HG03432 (cell line): ENCODE measurements around the gene MOCOS.
A peak's percentile ranks its signal among the peaks of the same experiment; 100 is the strongest.
"Not testable (repeated sequence)": the region's sequence is repeated elsewhere in the genome, so short reads cannot be mapped to it uniquely, and the experiment has no call there.

ENCODE experiments used
- ATAC-seq: cut with Tn5 transposase; IDR thresholded peaks from one replicate; pipeline ENCODE4 v1.9.1; 2021; ENCODE audit warnings: mild to moderate bottlenecking, moderate library complexity; ENCODE audit not compliant: unreplicated experiment

MOCOS gene

DNA sequence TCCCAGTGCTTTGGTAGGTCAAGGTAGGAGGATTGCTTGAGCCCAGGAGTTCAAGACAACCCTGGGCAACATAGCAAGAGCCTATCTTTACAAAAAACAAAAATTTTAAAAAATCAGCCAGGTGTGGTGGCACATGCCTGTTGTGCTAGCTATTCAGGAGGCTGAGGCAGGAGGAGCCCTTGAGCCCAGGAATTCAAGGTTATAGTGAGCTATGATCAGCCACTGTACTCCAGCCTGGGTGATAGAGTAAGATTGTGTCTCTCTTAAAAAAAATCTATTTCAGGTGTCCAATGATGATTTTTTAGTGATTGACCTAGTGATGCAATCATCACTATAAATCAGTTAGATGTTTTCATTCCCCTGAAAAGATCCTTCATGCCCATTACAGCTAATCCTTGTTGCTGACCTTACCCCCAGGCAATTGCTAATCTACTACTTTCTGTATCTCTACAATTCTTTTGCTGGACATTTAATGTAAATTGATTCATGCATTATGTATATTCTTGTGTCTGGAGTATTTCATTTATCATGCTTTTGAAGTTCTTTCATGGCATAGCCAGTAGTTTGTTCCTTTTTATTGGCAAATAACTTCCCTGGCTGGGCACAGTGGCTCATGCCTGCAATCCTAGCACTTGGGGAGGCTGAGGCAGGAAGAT is 10.3 kb downstream of the MOCOS start:
- ATAC-seq = no peak

- ATAC-seq = no peak
Observed at GRCh38 chr18:36199691-36200295, 12.5 kb downstream of the MOCOS start.

DNA sequence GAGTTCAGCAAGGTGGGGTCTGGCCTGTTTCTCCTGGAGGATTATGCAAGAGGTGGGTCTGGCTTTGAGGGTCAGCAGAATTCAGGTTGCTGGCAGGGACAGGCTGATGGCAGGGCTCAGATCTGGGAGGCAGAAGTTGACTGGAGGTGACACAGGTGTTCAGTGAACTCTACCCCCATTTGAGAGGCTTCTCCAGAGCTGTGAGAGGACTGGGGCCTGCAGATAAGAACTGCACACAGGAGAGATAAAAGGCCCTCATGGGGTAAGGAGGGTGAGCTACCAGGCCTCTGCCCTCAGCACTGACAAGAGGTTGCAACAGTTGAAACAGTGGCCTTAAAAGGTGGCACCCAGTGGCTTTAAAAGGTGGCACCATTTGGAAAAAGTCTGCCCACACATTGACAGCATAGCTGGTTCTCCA is 13.1 kb downstream of the MOCOS start:
- ATAC-seq = no peak

DNA sequence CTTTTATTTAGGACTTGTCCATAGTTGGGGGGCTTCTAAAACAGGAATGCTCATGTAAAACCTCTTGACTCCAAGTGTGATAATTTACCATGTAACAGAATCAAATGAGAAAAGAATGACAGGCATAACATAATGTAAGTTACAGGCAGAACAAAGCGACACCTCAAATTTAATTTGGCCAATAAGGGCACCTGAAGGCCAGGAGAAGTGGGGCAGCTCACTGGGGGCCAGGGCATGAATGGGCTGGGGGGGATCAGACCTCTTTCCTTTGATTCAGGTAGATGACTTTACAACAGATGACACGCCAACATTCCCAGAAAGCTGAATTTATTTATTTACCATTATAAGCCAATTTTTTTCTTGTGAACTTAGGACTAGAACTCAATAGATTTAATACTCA is 14.5 kb downstream of the MOCOS start:
- ATAC-seq = no peak

DNA sequence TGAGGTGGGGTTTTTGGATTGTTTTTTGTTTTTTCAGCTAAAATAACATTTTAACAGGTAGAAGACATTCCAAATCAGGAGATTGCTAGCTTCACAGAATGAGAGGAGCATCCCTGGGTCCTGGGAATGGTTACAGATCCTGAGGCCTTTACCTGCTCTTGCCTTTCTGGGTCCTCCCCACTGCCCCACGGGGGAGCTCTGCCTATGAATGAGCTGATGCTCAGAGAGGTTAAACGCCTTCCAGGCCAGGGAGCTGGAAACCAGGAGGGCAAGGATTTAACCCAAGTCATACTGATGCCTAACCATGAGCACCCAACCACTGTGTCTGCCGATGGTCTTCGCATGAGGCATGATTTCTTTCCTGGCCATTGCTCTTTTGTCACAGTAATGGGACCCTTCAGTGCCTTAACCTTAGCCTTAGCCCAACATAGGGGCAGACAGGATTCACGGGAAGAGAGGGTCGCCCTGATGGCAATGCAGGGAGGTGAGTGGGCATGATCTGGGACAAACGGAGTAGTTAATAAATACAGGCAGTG is 16.1 kb downstream of the MOCOS start:
- ATAC-seq = no peak

DNA sequence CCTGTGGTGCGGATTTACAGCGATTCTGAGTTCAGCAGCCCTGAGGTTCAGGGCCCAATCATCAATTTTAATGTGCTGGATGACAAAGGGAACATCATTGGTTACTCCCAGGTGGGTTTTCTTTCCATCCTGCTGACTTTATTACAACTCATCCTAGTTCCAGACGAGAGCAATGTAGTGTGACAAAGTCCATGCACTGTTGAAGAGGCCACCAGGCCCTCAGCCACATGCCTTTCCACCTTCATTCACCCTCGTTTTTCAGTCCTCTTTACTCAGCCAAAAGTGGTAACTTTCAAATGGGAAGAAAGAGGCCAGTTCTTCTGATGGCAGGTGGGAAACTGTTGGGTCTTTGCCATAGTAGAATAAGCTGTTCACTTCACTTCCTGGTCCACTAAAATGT is 17.9 kb downstream of the MOCOS start:
- ATAC-seq = no peak

- ATAC-seq = no peak
Observed at GRCh38 chr18:36207303-36207702, 20.0 kb downstream of the MOCOS start.

GRCh38 chr18:36207969-36208368 is 20.7 kb downstream of the MOCOS start:
- ATAC-seq = not testable (repeated sequence)

DNA sequence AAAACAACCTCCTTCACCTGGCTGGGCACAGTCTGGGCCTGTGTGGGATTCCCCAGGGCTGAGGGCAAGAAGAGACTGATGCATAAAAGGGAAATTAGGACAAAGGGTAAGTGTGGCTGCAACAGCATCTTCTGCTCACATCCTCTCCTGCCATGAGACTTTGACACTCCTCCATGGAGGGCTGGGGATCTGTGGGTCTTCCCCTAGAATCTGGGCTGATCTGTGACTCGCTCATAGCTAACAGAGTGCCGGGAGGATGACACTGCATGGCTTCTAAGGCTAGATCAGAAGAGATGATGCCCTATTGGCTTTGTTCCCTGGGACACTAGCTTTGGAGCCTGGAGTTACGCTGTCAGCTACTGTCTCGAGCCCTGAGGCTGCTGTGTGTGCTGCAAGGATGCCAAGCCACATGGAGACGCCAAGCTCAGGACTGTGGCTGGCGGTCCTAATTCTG is 24.3 kb downstream of the MOCOS start:
- ATAC-seq = peak; percentile 80

DNA sequence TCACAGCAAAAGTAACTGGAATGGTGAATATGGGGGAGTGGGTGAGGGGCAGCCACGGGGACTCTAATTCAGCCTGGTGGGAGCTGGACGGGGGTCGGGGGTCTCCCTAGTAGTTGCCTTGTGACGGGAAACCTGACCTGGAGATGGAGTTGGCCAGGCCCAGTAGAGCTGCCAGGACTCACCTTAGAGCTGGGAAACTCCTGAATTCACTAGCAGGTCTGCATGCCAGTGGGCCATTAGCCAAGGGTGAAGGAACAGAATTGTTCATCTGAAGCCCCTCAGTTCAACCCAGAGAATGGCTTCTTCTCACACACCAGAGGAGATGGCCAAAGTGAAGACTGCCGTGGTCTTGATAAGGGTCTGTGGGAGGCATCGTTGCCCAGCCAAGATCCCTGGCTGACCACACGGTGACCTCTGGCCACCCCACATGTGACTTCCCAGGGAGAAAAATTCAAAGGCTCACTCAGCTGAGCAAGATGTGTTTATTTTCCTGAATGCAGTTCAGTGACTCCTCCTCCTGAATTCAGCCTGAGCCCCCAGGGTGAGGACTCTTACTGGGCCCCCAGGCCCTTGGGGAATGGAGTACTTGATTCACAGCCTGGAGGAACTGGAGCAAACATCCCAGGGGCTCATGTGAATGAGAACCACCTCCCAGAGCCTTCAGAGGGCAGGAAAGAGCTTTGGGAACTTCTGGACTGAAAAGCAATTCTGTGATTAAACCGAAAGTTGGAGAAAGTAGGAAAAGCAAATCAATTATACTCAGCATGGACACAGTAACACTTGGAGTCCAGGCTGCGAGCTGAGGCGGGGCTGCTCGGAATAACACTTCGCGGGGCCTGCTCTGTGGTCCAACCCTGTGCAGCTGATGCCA is 25.2 kb downstream of the MOCOS start:
- ATAC-seq = no peak

DNA sequence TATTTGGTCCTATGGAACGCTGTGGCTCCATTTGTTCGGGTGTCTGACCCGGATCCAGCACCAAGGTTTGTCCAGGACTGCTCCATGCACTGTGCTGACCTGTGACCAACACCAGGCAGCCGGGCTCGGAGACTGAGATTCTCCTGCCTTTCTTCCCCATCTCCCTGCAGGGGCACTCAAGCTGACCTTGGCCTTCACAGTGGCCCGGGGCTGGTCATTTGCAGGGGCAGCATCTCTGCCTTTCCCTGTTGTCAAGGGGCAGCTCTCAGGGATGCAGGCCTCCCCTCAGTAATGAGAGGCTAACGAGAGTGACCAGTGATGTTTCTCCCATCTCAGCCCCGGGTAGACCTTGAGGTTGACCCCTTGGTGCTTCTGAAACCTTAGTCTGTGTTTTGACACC is 27.5 kb downstream of the MOCOS start:
- ATAC-seq = no peak

DNA sequence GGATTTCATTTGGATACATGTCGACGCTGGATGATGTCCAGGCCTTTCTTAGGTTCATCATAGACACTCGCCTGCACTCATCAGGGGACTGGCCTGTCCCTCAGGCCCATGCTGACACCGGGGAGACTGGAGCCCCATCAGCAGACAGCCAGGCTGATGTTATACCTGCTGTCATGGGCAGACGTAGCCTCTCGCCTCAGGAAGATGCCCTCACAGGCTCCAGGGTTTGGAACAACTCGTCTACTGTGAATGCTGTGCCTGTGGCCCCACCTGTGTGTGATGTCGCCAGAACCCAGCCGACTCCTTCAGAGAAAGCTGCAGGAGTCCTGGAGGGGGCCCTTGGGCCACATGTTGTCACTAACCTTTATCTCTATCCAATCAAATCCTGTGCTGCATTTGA is 28.3 kb downstream of the MOCOS start:
- ATAC-seq = no peak

GRCh38 chr18:36217348-36217747 is 30.1 kb downstream of the MOCOS start:
- no peak for ATAC-seq

DNA sequence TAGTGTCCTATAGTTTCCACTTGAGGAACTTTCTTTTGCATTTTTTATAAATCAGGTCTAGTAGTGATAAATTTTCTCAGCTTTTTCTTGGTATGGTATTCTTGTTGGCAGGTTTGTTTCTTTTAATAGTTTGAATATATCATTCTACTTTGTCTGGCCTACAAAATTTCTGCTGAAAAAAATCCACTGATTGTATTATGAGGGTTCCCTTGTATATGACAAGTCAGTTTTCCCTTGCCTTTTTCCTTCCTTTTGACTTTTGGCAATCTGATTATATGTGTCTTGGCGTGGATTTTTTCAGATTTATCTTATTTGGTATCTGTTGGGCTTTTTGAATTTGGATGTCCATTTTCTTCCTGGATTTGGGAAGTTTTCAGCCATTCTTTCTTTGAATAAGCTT is 41.9 kb downstream of the MOCOS start:
- no peak for ATAC-seq

- not testable (repeated sequence) for ATAC-seq
Observed at GRCh38 chr18:36240510-36240909, 53.2 kb downstream of the MOCOS start.

- ATAC-seq = no peak
Observed at GRCh38 chr18:36241831-36242230, 54.5 kb downstream of the MOCOS start.

GRCh38 chr18:36247036-36247435 is 59.7 kb downstream of the MOCOS start:
- no peak for ATAC-seq

GRCh38 chr18:36249392-36249791 is 62.1 kb downstream of the MOCOS start:
- ATAC-seq = no peak

- no peak for ATAC-seq
Observed at GRCh38 chr18:36250827-36251226, 63.5 kb downstream of the MOCOS start.

GRCh38 chr18:36255072-36255698 is 67.9 kb downstream of the MOCOS start:
- ATAC-seq = no peak

DNA sequence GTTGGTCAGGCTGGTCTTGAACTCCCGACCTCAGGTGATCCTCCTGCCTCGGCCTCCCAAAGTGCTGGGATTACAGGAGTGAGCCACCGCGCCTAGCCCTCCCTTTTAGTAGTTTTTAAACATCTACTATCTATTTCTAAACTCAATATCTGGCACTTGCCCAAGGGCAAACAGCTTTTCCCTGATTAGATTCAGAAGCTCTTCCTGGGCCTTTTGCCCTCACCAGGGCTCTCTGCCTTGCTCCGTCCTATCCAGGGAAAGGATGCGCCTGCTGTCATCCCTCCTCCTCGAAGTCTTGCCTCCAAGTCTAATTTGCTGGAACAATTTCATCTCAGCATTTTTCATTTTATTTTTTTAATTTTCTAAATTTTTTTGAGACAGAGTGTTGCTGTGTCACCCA is 68.8 kb downstream of the MOCOS start:
- no peak for ATAC-seq
